Mesothelial cell of epicardium (in vitro differentiated cells): Measurements from ENCODE around the gene CASP8. TPM values are rescaled to one million over a fixed set of nuclear protein-coding genes. Genes with fewer than 3 reads are reported as not detected.

Experiments used
- DNase-seq, 2 experiments: peaks; one replicate each; pipeline ENCODE4 v3.0.0; 2021; ENCODE audit warnings: low spot score in 2 of 2; ENCODE audit not compliant: unreplicated experiment in 2 of 2
- H3K27ac Mint-ChIP-seq: 2 replicates; pipeline ENCODE4 v1.8.0; 2021; ENCODE audit warnings: mixed read lengths
- H3K27me3 Mint-ChIP-seq: 2 replicates; pipeline ENCODE4 v1.8.0; 2021; ENCODE audit warnings: low read depth, mixed read lengths
- H3K36me3 Mint-ChIP-seq: 2 replicates; pipeline ENCODE4 v1.8.0; 2021; ENCODE audit warnings: mixed read lengths
- H3K4me1 Mint-ChIP-seq: 2 replicates; pipeline ENCODE4 v1.8.0; 2021; ENCODE audit warnings: mixed read lengths
- H3K4me3 Mint-ChIP-seq: 2 replicates; pipeline ENCODE4 v1.8.0; 2021; ENCODE audit warnings: mild to moderate bottlenecking, moderate library complexity, mixed read lengths
- H3K9me3 Mint-ChIP-seq: 2 replicates; pipeline ENCODE4 v1.8.0; 2021; ENCODE audit warnings: mixed read lengths
- total RNA-seq: library from RNA; stranded (reverse); gene quantifications from 3 replicates; pipeline ENCODE4 v1.2.1, GENCODE V29; 2021
- TF ChIP-seq, protein P1 (sequence below): fragments of 200-600 bp; sonication (generic); IDR thresholded peaks from one replicate; pipeline ENCODE4 v1.5.0; 2021; ENCODE audit warnings: antibody characterized with exemption; ENCODE audit not compliant: unreplicated experiment

The CASP8 gene
- total RNA-seq, result 16.1 to 18.3 TPM (median 16.3 TPM) in 3 replicates

DNA sequence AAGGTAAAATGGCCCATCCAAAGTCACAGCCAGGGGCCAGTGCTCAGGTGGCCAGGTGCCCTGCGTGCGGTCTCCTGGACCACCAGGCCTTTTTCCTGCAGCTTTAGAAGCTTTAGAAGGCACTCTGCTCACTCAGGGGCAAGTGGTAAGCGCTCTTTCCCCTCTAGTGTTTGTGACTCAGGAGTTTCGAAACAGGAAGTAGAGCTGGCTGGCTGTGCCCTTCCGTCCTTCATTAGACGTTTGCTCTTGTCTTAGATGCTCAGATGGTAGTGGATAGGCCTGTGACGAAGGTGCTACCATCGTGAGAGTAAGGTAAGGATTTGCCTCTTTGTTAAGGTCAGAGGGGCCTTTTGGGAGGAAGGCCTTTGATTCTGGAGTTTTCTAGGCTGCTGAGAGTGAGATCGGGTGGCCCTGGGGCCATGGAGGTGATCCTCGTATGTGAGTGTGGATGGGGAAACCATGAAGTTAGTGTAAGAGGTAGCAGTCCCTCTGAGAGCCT, at the start of gene CASP8:
TSS of gene CASP8 (plus strand) at position 235 of the 499 bp plus-strand sequence. CDS start 5,951 bp downstream, outside the sequence.
- H3K27ac Mint-ChIP-seq, result peak within 1 kb of the TSS; percentile 40

DNA sequence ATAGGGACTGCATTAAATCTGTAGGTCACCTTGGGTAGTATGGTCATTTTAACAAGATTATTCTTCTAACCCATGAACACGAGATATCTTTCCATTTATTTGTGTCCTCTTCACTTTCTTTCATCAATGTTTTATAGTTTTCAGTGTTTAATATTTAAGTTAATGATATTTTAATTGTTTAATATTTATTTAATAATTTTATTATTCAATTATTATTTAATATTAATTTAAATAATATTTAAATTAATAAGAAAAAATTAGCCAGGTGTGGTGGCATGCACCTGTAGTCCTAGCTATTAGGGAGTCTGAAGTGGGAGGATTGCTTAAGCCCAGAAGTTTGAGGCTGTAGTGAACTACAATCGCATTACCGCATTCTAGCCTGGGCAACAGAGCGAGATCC, 44.4 kb upstream of the CASP8 start:
- Mint-ChIP-seq H3K36me3 (no peaks in the 10 kb centered on the region), H3K9me3 (no peaks in the 10 kb centered on the region), H3K27ac (no peak overlapping the region), H3K4me1 (peaks cover 19% of the 10 kb centered on the region), H3K4me3 (no peak overlapping the region), H3K27me3 (no peaks in the 10 kb centered on the region)
- no peak for DNase-seq
- TF ChIP-seq, protein P1, sequence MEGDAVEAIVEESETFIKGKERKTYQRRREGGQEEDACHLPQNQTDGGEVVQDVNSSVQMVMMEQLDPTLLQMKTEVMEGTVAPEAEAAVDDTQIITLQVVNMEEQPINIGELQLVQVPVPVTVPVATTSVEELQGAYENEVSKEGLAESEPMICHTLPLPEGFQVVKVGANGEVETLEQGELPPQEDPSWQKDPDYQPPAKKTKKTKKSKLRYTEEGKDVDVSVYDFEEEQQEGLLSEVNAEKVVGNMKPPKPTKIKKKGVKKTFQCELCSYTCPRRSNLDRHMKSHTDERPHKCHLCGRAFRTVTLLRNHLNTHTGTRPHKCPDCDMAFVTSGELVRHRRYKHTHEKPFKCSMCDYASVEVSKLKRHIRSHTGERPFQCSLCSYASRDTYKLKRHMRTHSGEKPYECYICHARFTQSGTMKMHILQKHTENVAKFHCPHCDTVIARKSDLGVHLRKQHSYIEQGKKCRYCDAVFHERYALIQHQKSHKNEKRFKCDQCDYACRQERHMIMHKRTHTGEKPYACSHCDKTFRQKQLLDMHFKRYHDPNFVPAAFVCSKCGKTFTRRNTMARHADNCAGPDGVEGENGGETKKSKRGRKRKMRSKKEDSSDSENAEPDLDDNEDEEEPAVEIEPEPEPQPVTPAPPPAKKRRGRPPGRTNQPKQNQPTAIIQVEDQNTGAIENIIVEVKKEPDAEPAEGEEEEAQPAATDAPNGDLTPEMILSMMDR, result no peak

More for the DNA sequence above, at the start of gene CASP8:
- DNase-seq, result no peak
- Mint-ChIP-seq H3K4me1 (peaks cover 39% of the 10 kb centered on the region), H3K36me3 (no peaks in the 10 kb centered on the region), H3K4me3 (peak within 1 kb of the TSS; percentile 80), H3K27me3 (no peaks in the 10 kb centered on the region), H3K9me3 (no peaks in the 10 kb centered on the region)
- TF ChIP-seq, protein P1, result no peak

DNA sequence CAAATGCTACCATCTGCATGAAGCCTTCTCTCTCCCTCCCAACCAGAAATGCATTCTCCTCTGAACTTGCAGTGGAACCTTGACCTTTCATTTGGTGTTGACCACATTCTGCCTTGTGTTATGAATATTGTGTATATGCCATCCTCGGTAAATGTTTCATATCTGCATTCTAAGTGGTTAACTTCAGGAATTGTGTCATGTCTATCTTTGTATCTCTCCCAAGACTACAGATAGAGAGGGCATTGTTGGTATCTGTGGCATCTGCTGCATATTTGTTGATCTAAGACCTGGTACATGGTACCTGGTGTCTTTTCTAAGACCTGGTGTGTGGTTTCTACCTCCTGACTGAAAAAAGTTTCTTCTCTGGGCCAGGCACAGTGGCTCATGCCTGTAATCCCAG, 43.4 kb upstream of the CASP8 start:
- peaks cover 23% of the 10 kb centered on the region for H3K4me1 Mint-ChIP-seq
- no peak for DNase-seq
- H3K36me3 Mint-ChIP-seq, result no peaks in the 10 kb centered on the region
- TF ChIP-seq, protein P1, result no peak
- no peaks in the 10 kb centered on the region for H3K27me3 Mint-ChIP-seq
- no peak overlapping the region for H3K27ac Mint-ChIP-seq
- no peak overlapping the region for H3K4me3 Mint-ChIP-seq
- no peaks in the 10 kb centered on the region for H3K9me3 Mint-ChIP-seq

DNA sequence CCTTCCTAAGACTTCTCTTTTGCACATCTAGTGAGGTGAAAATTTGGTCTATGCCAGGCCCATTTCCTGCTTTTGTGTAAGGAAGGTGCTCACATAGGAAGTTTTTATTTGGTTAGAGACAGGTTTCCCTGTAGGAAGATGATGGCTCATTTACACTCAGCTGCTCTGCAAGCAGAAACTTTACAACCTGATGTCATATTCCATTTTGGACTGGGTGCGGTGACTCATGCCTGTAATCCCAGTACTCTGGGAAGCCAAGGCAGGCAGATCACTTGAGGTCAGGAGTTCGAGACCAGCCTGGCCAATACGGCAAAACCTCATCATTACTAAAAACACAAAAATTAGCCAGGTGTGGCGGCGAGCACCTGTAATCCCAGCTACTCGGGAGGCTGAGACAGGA, 41.6 kb upstream of the CASP8 start:
- no peak for DNase-seq
- TF ChIP-seq, protein P1, result no peak
- Mint-ChIP-seq H3K27ac (no peak overlapping the region), H3K4me1 (peaks cover 23% of the 10 kb centered on the region), H3K27me3 (no peaks in the 10 kb centered on the region), H3K4me3 (no peak overlapping the region), H3K9me3 (no peaks in the 10 kb centered on the region), H3K36me3 (no peaks in the 10 kb centered on the region)

DNA sequence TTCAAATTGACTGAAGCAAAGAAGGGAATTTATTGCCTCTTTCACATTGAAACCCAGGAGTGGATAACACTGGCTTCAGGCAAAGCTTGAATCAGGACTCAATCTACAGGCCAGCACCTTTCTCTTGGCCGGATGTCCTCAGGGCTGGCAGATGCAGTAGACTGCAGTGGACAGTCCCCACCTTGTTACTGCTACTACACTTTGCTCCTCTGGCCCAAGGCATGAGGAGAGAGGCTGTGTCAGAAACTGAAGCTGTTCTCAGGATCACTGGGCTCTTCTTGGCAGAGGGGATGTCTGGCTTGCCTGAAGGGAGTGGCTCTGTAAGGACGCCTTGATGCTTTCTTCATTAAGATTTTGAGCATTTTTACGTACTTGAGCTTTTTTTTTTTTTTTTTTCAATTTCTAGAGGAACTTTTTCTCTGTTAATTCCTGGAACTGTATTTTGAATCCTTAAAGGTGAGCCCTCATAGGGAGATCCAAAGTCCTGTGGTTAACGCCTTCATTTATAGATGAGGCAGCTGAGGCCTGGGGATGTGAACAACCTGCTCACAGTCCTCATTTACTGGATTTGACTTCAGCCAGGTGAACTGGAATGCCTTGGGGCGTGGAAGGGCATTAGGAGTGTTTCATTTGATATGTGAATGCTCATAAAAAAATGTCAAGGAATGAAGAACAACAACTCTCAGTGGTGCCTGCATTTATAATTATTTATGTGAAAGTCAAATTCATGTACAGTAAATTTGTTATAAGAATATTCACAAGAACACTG, 40.8 kb upstream of the CASP8 start:
- Mint-ChIP-seq H3K9me3 (no peaks in the 10 kb centered on the region), H3K4me3 (no peak overlapping the region), H3K27ac (peak overlapping the region; percentile 84), H3K36me3 (no peaks in the 10 kb centered on the region), H3K4me1 (peaks cover 23% of the 10 kb centered on the region), H3K27me3 (no peaks in the 10 kb centered on the region)
- TF ChIP-seq, protein P1, result no peak
- DNase-seq, result no peak
